CD4-positive, alpha-beta T cell treated with Interleukin-4 for 4 hours (primary cell): Measurements from ENCODE around the gene EXOSC9.

Experiments
- DNase-seq: peaks from one replicate; pipeline ENCODE4 v3.0.0-alpha.2; 2020

EXOSC9 gene

GRCh38 chr4:121827853-121828252 is 26.7 kb downstream of the EXOSC9 start:
- no peak for DNase-seq

GRCh38 chr4:121829511-121829910 is 28.4 kb downstream of the EXOSC9 start:
- no peak for DNase-seq

- no peak for DNase-seq
Observed at GRCh38 chr4:121838136-121838535, 37.0 kb downstream of the EXOSC9 start.

GRCh38 chr4:121842862-121843261 is 41.7 kb downstream of the EXOSC9 start:
- no peak for DNase-seq

GRCh38 chr4:121846662-121847061 is 45.5 kb downstream of the EXOSC9 start:
- no peak for DNase-seq

GRCh38 chr4:121851354-121851753 is 50.2 kb downstream of the EXOSC9 start:
- DNase-seq: no peak

GRCh38 chr4:121860121-121860520 is 59.0 kb downstream of the EXOSC9 start:
- no peak for DNase-seq

GRCh38 chr4:121861426-121861825 is 60.3 kb downstream of the EXOSC9 start:
- DNase-seq: no peak

- DNase-seq: no peak
Observed at GRCh38 chr4:121863799-121864198, 62.7 kb downstream of the EXOSC9 start.
